IPS DF 6.9 (cell line): Measurements from ENCODE around the gene ZC3HAV1.
A peak's percentile ranks its signal among the peaks of the same experiment; 100 is the strongest.
"Not testable (repeated sequence)": the region's sequence is repeated elsewhere in the genome, so short reads cannot be mapped to it uniquely, and the experiment has no call there.

Experiments used
- DNase-seq: peaks from one replicate; pipeline ENCODE4 v3.0.0-alpha.2; 2013; ENCODE audit warnings: low read depth, low spot score
- H3K27ac ChIP-seq: one replicate; pipeline ENCODE4 v1.5.1; 2013; ENCODE audit warnings: low read length, control low read depth
- H3K27me3 ChIP-seq: 2 replicates; pipeline ENCODE4 v1.6.1; 2013; ENCODE audit warnings: mild to moderate bottlenecking, low read length; ENCODE audit not compliant: control insufficient read depth, insufficient read depth
- H3K36me3 ChIP-seq: 2 replicates; pipeline ENCODE4 v1.6.1; 2013; ENCODE audit warnings: low read length; ENCODE audit not compliant: control insufficient read depth, insufficient read depth
- H3K4me1 ChIP-seq: 2 replicates; pipeline ENCODE4 v1.6.1; 2013; ENCODE audit warnings: low read length; ENCODE audit not compliant: control insufficient read depth, insufficient read depth
- H3K4me3 ChIP-seq: 2 replicates; pipeline ENCODE4 v1.5.1; 2013; ENCODE audit warnings: mild to moderate bottlenecking, low read length
- H3K9me3 ChIP-seq: 2 replicates; pipeline ENCODE4 v1.6.1; 2013; ENCODE audit warnings: low read length, inconsistent platforms; ENCODE audit not compliant: control insufficient read depth, insufficient read depth
- WGBS: extraction: QIAGEN DNeasy Blood & Tissue Kit; methylation state at CpG from one replicate; pipeline ENCODE4 v1.1.7; 2013; ENCODE audit warnings: mixed read lengths, missing lambda C conversion rate; ENCODE audit not compliant: insufficient read length, insufficient coverage; 5-methylcytosine and 5-hydroxymethylcytosine counted together

The ZC3HAV1 gene

GRCh38 chr7:139109188-139109982 is at the start of gene ZC3HAV1:
Gene ZC3HAV1, minus strand, starts transcription at chr7:139109720. Its CDS starts 389 bp downstream, at chr7:139109331.
- no peaks in the 10 kb centered on the region for H3K4me1 ChIP-seq
- peak within 1 kb of the TSS; percentile 56 for H3K4me3 ChIP-seq
- no peaks in the 10 kb centered on the region for H3K36me3 ChIP-seq
- DNase-seq, result no peak
- no peak within 1 kb of the TSS for H3K27ac ChIP-seq
- no peaks in the 10 kb centered on the region for H3K27me3 ChIP-seq
- H3K9me3 ChIP-seq, result no peaks in the 10 kb centered on the region
- WGBS, result no CpG with 5 or more reads among the region's 68 CpGs

GRCh38 chr7:139153832-139154231 is 44.3 kb upstream of the ZC3HAV1 start:
- DNase-seq, result no peak
- no peaks in the 10 kb centered on the region for H3K4me1 ChIP-seq
- H3K36me3 ChIP-seq, result no peaks in the 10 kb centered on the region
- no CpG with 5 or more reads among the region's 2 CpGs for WGBS
- H3K27me3 ChIP-seq, result no peaks in the 10 kb centered on the region
- no peak overlapping the region for H3K27ac ChIP-seq
- H3K4me3 ChIP-seq, result no peak overlapping the region
- H3K9me3 ChIP-seq, result no peaks in the 10 kb centered on the region

GRCh38 chr7:139152149-139152548 is 42.6 kb upstream of the ZC3HAV1 start:
- no CpG with 5 or more reads among the region's 1 CpG for WGBS
- no peaks in the 10 kb centered on the region for H3K27me3 ChIP-seq
- H3K4me3 ChIP-seq, result no peak overlapping the region

GRCh38 chr7:139139150-139139549 is 29.6 kb upstream of the ZC3HAV1 start:
- Histone ChIP-seq H3K4me1 (no peaks in the 10 kb centered on the region), H3K36me3 (no peaks in the 10 kb centered on the region), H3K27ac (no peak overlapping the region), H3K4me3 (no peak overlapping the region), H3K9me3 (no peaks in the 10 kb centered on the region), H3K27me3 (no peaks in the 10 kb centered on the region)
- 100% methylated on average over 1 of the region's 4 CpGs for WGBS
- DNase-seq, result no peak

More at GRCh38 chr7:139152149-139152548, 42.6 kb upstream of the ZC3HAV1 start:
- Histone ChIP-seq H3K27ac (no peak overlapping the region), H3K4me1 (no peaks in the 10 kb centered on the region), H3K9me3 (no peaks in the 10 kb centered on the region), H3K36me3 (no peaks in the 10 kb centered on the region)
- DNase-seq, result no peak

GRCh38 chr7:139133335-139134139 is 24.0 kb upstream of the ZC3HAV1 start:
- Histone ChIP-seq H3K36me3 (no peaks in the 10 kb centered on the region; the same call in 1 of the 2 replicates), H3K4me3 (peak overlapping the region; percentile 60; the same call in 1 of the 2 replicates), H3K9me3 (no peaks in the 10 kb centered on the region), H3K27ac (no peak overlapping the region), H3K27me3 (no peaks in the 10 kb centered on the region), H3K4me1 (no peaks in the 10 kb centered on the region)
- no CpG with 5 or more reads among the region's 36 CpGs for WGBS
- no peak for DNase-seq

- no peak for DNase-seq
- Histone ChIP-seq H3K9me3 (no peaks in the 10 kb centered on the region), H3K27ac (no peak overlapping the region), H3K4me1 (no peaks in the 10 kb centered on the region), H3K27me3 (no peaks in the 10 kb centered on the region), H3K36me3 (no peaks in the 10 kb centered on the region; the same call in 1 of the 2 replicates), H3K4me3 (peak overlapping the region; percentile 60; the same call in 1 of the 2 replicates)
- WGBS, result no CpG with 5 or more reads among the region's 6 CpGs
Observed at GRCh38 chr7:139132887-139133286, 23.4 kb upstream of the ZC3HAV1 start.

- H3K9me3 ChIP-seq, result no peaks in the 10 kb centered on the region
- no CpG with 5 or more reads among the region's 2 CpGs for WGBS
- H3K27ac ChIP-seq, result no peak overlapping the region
- H3K27me3 ChIP-seq, result no peaks in the 10 kb centered on the region
- DNase-seq, result no peak
- H3K36me3 ChIP-seq, result no peaks in the 10 kb centered on the region; the same call in 1 of the 2 replicates
- H3K4me3 ChIP-seq, result no peak overlapping the region
- no peaks in the 10 kb centered on the region for H3K4me1 ChIP-seq
Observed at GRCh38 chr7:139131601-139132041, 22.1 kb upstream of the ZC3HAV1 start.

GRCh38 chr7:139129814-139130213 is 20.3 kb upstream of the ZC3HAV1 start:
- H3K9me3 ChIP-seq, H3K4me3 ChIP-seq, H3K27ac ChIP-seq, DNase-seq, H3K27me3 ChIP-seq, H3K4me1 ChIP-seq, H3K36me3 ChIP-seq: not testable (repeated sequence)
- WGBS, result no CpG with 5 or more reads among the region's 2 CpGs

- no peak for DNase-seq
- no peaks in the 10 kb centered on the region for H3K9me3 ChIP-seq
- WGBS, result no CpG with 5 or more reads among the region's 4 CpGs
- no peaks in the 10 kb centered on the region; the same call in 1 of the 2 replicates for H3K36me3 ChIP-seq
- H3K4me1 ChIP-seq, result no peaks in the 10 kb centered on the region
- no peaks in the 10 kb centered on the region for H3K27me3 ChIP-seq
- no peak overlapping the region for H3K27ac ChIP-seq
- H3K4me3 ChIP-seq, result no peak overlapping the region
Observed at GRCh38 chr7:139127648-139128047, 18.1 kb upstream of the ZC3HAV1 start.

- H3K9me3 ChIP-seq, result no peaks in the 10 kb centered on the region
- no CpG with 5 or more reads among the region's 7 CpGs for WGBS
- H3K36me3 ChIP-seq, result no peaks in the 10 kb centered on the region
- no peak overlapping the region for H3K27ac ChIP-seq
- DNase-seq, result no peak
- no peak overlapping the region for H3K4me3 ChIP-seq
- H3K4me1 ChIP-seq, result no peaks in the 10 kb centered on the region
- H3K27me3 ChIP-seq, result no peaks in the 10 kb centered on the region
Observed at GRCh38 chr7:139125657-139126056, 16.1 kb upstream of the ZC3HAV1 start.
